Smooth muscle cell (in vitro differentiated cells): ENCODE measurements around the gene RC3H1. TPM values are rescaled to one million over a fixed set of nuclear protein-coding genes. Genes with fewer than 3 reads are reported as not detected.

ENCODE experiments used
- DNase-seq: peaks from one replicate; lab custom pipeline; 2025; ENCODE audit not compliant: unreplicated experiment; lab: John Stamatoyannopoulos, UW
- H2AFZ ChIP-seq: fragments of 200-600 bp; sonication (generic); 2 replicates; pipeline ENCODE4 v1.6.0; 2016; ENCODE audit warnings: antibody characterized with exemption, low read depth, mild to moderate bottlenecking
- H3F3A ChIP-seq: fragments of 200-600 bp; sonication (generic); 2 replicates; pipeline ENCODE4 v1.6.0; 2017; ENCODE audit warnings: antibody characterized with exemption, low read depth
- H3K27ac ChIP-seq: fragments of 200-600 bp; sonication (generic); 2 replicates; pipeline ENCODE4 v1.5.1; 2016; ENCODE audit warnings: low read depth, mild to moderate bottlenecking
- H3K27me3 ChIP-seq: fragments of 200-600 bp; sonication (generic); 2 replicates; pipeline ENCODE4 v1.6.1; 2016; ENCODE audit warnings: low read depth, mild to moderate bottlenecking
- H3K36me3 ChIP-seq: fragments of 200-600 bp; sonication (generic); 2 replicates; pipeline ENCODE4 v1.5.1; 2016; ENCODE audit warnings: low read depth
- H3K4me1 ChIP-seq: fragments of 200-600 bp; sonication (generic); 2 replicates; pipeline ENCODE4 v1.5.1; 2016; ENCODE audit warnings: low read depth
- H3K4me2 ChIP-seq: fragments of 200-600 bp; sonication (generic); 2 replicates; pipeline ENCODE4 v1.6.0; 2016; ENCODE audit warnings: mild to moderate bottlenecking
- H3K4me3 ChIP-seq: fragments of 200-600 bp; sonication (generic); 2 replicates; pipeline ENCODE4 v1.5.1; 2016; ENCODE audit warnings: mild to moderate bottlenecking
- H3K79me2 ChIP-seq: fragments of 200-600 bp; sonication (generic); 2 replicates; pipeline ENCODE4 v1.6.0; 2016; ENCODE audit warnings: low read depth, mild to moderate bottlenecking
- H3K9ac ChIP-seq: fragments of 200-600 bp; sonication (generic); 2 replicates; pipeline ENCODE4 v1.6.0; 2016; ENCODE audit warnings: low read depth
- H3K9me3 ChIP-seq: fragments of 200-600 bp; sonication (generic); replicated peaks from 2 replicates; pipeline ENCODE4 v1.5.1; 2016; ENCODE audit warnings: low read depth
- H4K20me1 ChIP-seq: fragments of 200-600 bp; sonication (generic); 2 replicates; pipeline ENCODE4 v1.6.0; 2016; ENCODE audit warnings: low read depth
- CTCF ChIP-seq: fragments of 200-600 bp; sonication (generic); IDR thresholded peaks from 2 replicates; pipeline ENCODE4 v1.5.1; 2017; ENCODE audit warnings: borderline replicate concordance, mild to moderate bottlenecking, antibody characterized with exemption; ENCODE audit not compliant: insufficient read depth, poor library complexity, severe bottlenecking
- WGBS: methylation state at CpG from one replicate; pipeline ENCODE4 v1.1.7; 2016; ENCODE audit warnings: low lambda C conversion rate; 5-methylcytosine and 5-hydroxymethylcytosine counted together
- polyA plus RNA-seq: library from polyadenylated mRNA; unstranded; fragments of >200 nt; fragmentation: Nextera tagmentation; extraction: Ambion mirVana; gene quantifications from 2 replicates; pipeline ENCODE4 v1.2.1, GENCODE V29; 2016
- total RNA-seq: library from RNA; depleted of rRNA; stranded (reverse); fragments of >200 nt; gene quantifications from 2 replicates; pipeline ENCODE4 v1.2.3, GENCODE V29; 2014

RC3H1 gene
- total and polyA plus RNA-seq, 2 experiments from 2014 or later = 3.9 to 21.6 TPM

- DNase-seq = no peak
- Histone ChIP-seq H3K27me3 (no peaks in the 10 kb centered on the region), H2AFZ (no peak overlapping the region), H3K9ac (no peak overlapping the region), H3K36me3 (no peaks in the 10 kb centered on the region), H3F3A (no peaks in the 10 kb centered on the region), H3K27ac (no peak overlapping the region), H3K4me2 (no peak overlapping the region), H3K4me3 (no peak overlapping the region), H3K4me1 (no peaks in the 10 kb centered on the region), H3K9me3 (no peaks in the 10 kb centered on the region), H3K79me2 (no peaks in the 10 kb centered on the region), H4K20me1 (no peaks in the 10 kb centered on the region)
- TF ChIP-seq CTCF = no peak
- 94% methylated on average over 1 of the region's 1 CpG for WGBS
Observed at GRCh38 chr1:174041369-174041768, 19.2 kb upstream of the RC3H1 start.

GRCh38 chr1:174040387-174040786, 18.2 kb upstream of the RC3H1 start:
- WGBS = 83% methylated on average over 2 of the region's 2 CpGs
- Histone ChIP-seq H3K36me3 (no peaks in the 10 kb centered on the region), H4K20me1 (no peaks in the 10 kb centered on the region), H3K27me3 (no peaks in the 10 kb centered on the region), H2AFZ (no peak overlapping the region), H3K4me2 (no peak overlapping the region), H3K4me1 (no peaks in the 10 kb centered on the region), H3K4me3 (no peak overlapping the region), H3K9ac (no peak overlapping the region), H3K9me3 (no peaks in the 10 kb centered on the region), H3K27ac (no peak overlapping the region), H3K79me2 (no peaks in the 10 kb centered on the region), H3F3A (no peaks in the 10 kb centered on the region)
- no peak for TF ChIP-seq CTCF
- no peak for DNase-seq

- Histone ChIP-seq H3K4me3 (no peak overlapping the region), H3K36me3 (no peaks in the 10 kb centered on the region), H3K4me1 (no peaks in the 10 kb centered on the region), H3K9ac (no peak overlapping the region), H3K9me3 (no peaks in the 10 kb centered on the region), H3K79me2 (no peaks in the 10 kb centered on the region), H3K27ac (no peak overlapping the region), H3F3A (no peaks in the 10 kb centered on the region), H3K27me3 (no peaks in the 10 kb centered on the region), H2AFZ (no peak overlapping the region), H4K20me1 (no peaks in the 10 kb centered on the region), H3K4me2 (no peak overlapping the region)
- no peak for TF ChIP-seq CTCF
- 95% methylated on average over 1 of the region's 1 CpG for WGBS
- DNase-seq = no peak
Observed at GRCh38 chr1:174039027-174039426, 16.9 kb upstream of the RC3H1 start.

DNA sequence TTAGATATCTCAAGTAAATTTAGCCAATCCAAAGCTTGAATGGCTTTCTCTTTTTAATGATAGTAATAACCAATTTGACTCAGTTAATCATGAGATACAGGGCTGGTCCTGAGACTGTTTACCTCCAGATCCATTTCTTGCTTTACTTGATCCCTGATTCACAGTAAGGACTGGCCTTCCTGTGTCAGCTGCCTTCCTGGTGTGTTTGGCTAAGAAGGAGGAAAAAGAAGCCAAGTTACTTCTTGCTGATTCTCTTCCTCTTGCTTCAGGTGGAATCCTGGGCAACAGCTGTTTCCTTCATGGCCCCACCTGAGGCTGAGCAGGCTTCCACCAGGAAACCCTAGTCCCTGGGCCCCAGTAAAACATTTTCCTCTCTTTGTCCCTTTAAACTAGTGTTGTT, 14.6 kb upstream of the RC3H1 start:
- no peak overlapping the region for H3K9ac ChIP-seq
- DNase-seq = no peak
- no peaks in the 10 kb centered on the region for H4K20me1 ChIP-seq
- H2AFZ ChIP-seq = no peak overlapping the region
- no peaks in the 10 kb centered on the region for H3K27me3 ChIP-seq
- no peak overlapping the region for H3K27ac ChIP-seq
- H3F3A ChIP-seq = no peaks in the 10 kb centered on the region
- H3K4me3 ChIP-seq = no peak overlapping the region
- H3K9me3 ChIP-seq = no peaks in the 10 kb centered on the region
- H3K4me2 ChIP-seq = no peak overlapping the region
- H3K36me3 ChIP-seq = no peaks in the 10 kb centered on the region
- no peaks in the 10 kb centered on the region for H3K4me1 ChIP-seq
- H3K79me2 ChIP-seq = no peaks in the 10 kb centered on the region
- TF ChIP-seq CTCF = no peak
